Endothelial cell of umbilical vein (primary cell): ENCODE results near the gene OR1F1. TPM values are rescaled to one million over a fixed set of nuclear protein-coding genes. Genes with fewer than 3 reads are reported as not detected.
A peak's percentile ranks its signal among the peaks of the same experiment; 100 is the strongest.

Experiments
- BruUV-seq: library from RNA; stranded (reverse); fragments of 400-500 nt; replicated peaks from 2 replicates; lab custom pipeline; 2021; lab: Mats Ljungman, UMichigan
- CTCF ChIA-PET: fragments of 300-600, 350-600 bp; sonication (Branson Sonifier 250); formaldehyde crosslinking; loops from one replicate; lab custom pipeline; 2021; ENCODE audit warnings: antibody characterized with exemption, inconsistent platforms; lab: Charles Lee
- POLR2A ChIA-PET: fragments of 300-600, 350-600 bp; sonication (Branson Sonifier 250); formaldehyde crosslinking; loops from one replicate; lab custom pipeline; 2021; ENCODE audit warnings: antibody characterized with exemption, inconsistent platforms; lab: Charles Lee
- DNase-seq: peaks from one replicate; pipeline ENCODE4 v3.0.0-alpha.2; 2011; ENCODE audit warnings: low read depth, low spot score
- FAIRE-seq: peaks from 2 replicates; lab custom pipeline; 2011; peaks lifted over from hg19 to GRCh38; lab: Jason Lieb, UNC
- H2AFZ ChIP-seq: 2 replicates; pipeline ENCODE4 v1.6.0; 2012; ENCODE audit warnings: low read depth, low read length, control low read depth, inconsistent platforms
- H3K27ac ChIP-seq: 2 replicates; pipeline ENCODE4 v1.5.1; 2011; ENCODE audit warnings: low read depth, mild to moderate bottlenecking, control low read depth, low read length, moderate library complexity; ENCODE audit not compliant: insufficient read depth
- H3K27me3 ChIP-seq, 2 experiments: 2 replicates each; pipeline versions ENCODE4 v1.6.0 to v1.6.1; 2011; ENCODE audit warnings: low read length in 2 of 2, mixed read lengths in 1 of 2; ENCODE audit not compliant: control insufficient read depth in 2 of 2, insufficient read depth in 2 of 2
- H3K36me3 ChIP-seq, 2 experiments: 2 replicates in 1 of 2; 3 replicates in 1 of 2; pipeline ENCODE4 v1.5.1; 2011; ENCODE audit warnings: low read length in 2 of 2, mild to moderate bottlenecking in 1 of 2, moderate library complexity in 1 of 2; ENCODE audit not compliant: control insufficient read depth in 2 of 2, insufficient read depth in 2 of 2; ENCODE audit errors: extremely low read depth in 1 of 2
- H3K4me1 ChIP-seq: 3 replicates; pipeline ENCODE4 v1.5.1; 2011; ENCODE audit warnings: mild to moderate bottlenecking, low read length; ENCODE audit not compliant: control insufficient read depth, insufficient read depth; ENCODE audit errors: extremely low read depth
- H3K4me2 ChIP-seq: 2 replicates; pipeline ENCODE4 v1.6.1; 2011; ENCODE audit warnings: low read length, control low read depth, mixed read lengths; ENCODE audit not compliant: insufficient read depth
- H3K4me3 ChIP-seq, 3 experiments: fragments of 200-600 bp in 1 of 3; sonication (generic), shearing (Covaris generic) in 1 of 3; replicated peaks in 1 of 3; 2 replicates each; pipeline ENCODE4 v1.5.1; 2011 to 2016; ENCODE audit warnings: control low read depth in 3 of 3, low read length in 3 of 3, mild to moderate bottlenecking in 2 of 3, inconsistent platforms in 1 of 3, low read depth in 1 of 3, moderate library complexity in 1 of 3; ENCODE audit not compliant: insufficient read depth in 1 of 3
- H3K79me2 ChIP-seq: 2 replicates; pipeline ENCODE4 v1.6.0; 2012; ENCODE audit warnings: low read length, inconsistent platforms; ENCODE audit not compliant: control insufficient read depth, insufficient read depth
- H3K9ac ChIP-seq: replicated peaks from 2 replicates; pipeline ENCODE3; 2011; ENCODE audit warnings: low read length, control low read depth; ENCODE audit not compliant: insufficient read depth; ENCODE audit errors: extremely low read depth
- H3K9me1 ChIP-seq: replicated peaks from 3 replicates; pipeline ENCODE4 v1.6.0; 2011; ENCODE audit warnings: mild to moderate bottlenecking, low read length; ENCODE audit not compliant: control insufficient read depth, insufficient read depth; ENCODE audit errors: extremely low read depth
- H3K9me3 ChIP-seq: replicated peaks from 2 replicates; pipeline ENCODE4 v1.5.1; 2012; ENCODE audit warnings: low read length, inconsistent platforms; ENCODE audit not compliant: control insufficient read depth, insufficient read depth
- H4K20me1 ChIP-seq: replicated peaks from 2 replicates; pipeline ENCODE3; 2011; ENCODE audit warnings: mild to moderate bottlenecking, low read length; ENCODE audit not compliant: control insufficient read depth, insufficient read depth; ENCODE audit errors: extremely low read depth
- GATA2 ChIP-seq: IDR thresholded peaks from 2 replicates; pipeline ENCODE4 v1.7.0; 2011; ENCODE audit warnings: low read depth, mild to moderate bottlenecking, moderate library complexity, mixed read lengths, low read length; ENCODE audit not compliant: insufficient read length, insufficient read depth
- JUN ChIP-seq: IDR thresholded peaks from 2 replicates; pipeline ENCODE4 v1.6.1; 2011; ENCODE audit warnings: borderline replicate concordance, low read depth; ENCODE audit not compliant: insufficient read length, insufficient read depth
- MYC ChIP-seq: IDR thresholded peaks from one replicate; pipeline ENCODE4 v1.6.1; 2011; ENCODE audit warnings: mild to moderate bottlenecking, low read depth, low read length
- POLR2A ChIP-seq: IDR thresholded peaks from 2 replicates; pipeline ENCODE4 v1.6.1; 2012; ENCODE audit warnings: low read depth, mild to moderate bottlenecking, control low read depth, low read length
- POLR2AphosphoS5 ChIP-seq: IDR thresholded peaks from 2 replicates; pipeline ENCODE4 v1.6.1; 2012; ENCODE audit warnings: low read depth, mild to moderate bottlenecking, control low read depth, low read length, moderate library complexity; ENCODE audit not compliant: insufficient read depth
- dilution Hi-C: fragments of 300-500 bp; cut with MboI; formaldehyde crosslinking; loops from one replicate; pipeline ENCODE4 v1.15.0; 2019; ENCODE audit warnings: low sequenced_read_pairs; ENCODE audit not compliant: extremely low pct_ligation_motif_present
- intact Hi-C: fragments of 100-400 bp; cut with micrococcal nuclease; formaldehyde crosslinking; loops from one replicate; pipeline ENCODE4 v1.10.0; 2022
- polyA plus RNA-seq, 4 experiments: library from polyadenylated mRNA; depleted of rRNA in 3 of 4; stranded (reverse) in 3 of 4; unstranded in 1 of 4; fragments of >200 nt; gene quantifications; 2 replicates each; pipeline versions ENCODE4 v1.2.1 to v1.2.3, GENCODE V29; 2011 to 2012; ENCODE audit warnings: missing spikeins in 1 of 4
- total RNA-seq: library from RNA; stranded (reverse); gene quantifications from 2 replicates; pipeline ENCODE4 v1.2.3, GENCODE V29; 2021
- TF ChIP-seq, protein P1 (sequence below), 2 donors: IDR thresholded peaks; 1 replicate in 1 of 2; 2 replicates in 1 of 2; pipeline ENCODE4 v1.5.1; 2011; ENCODE audit warnings: low read length in 2 of 2, mild to moderate bottlenecking in 2 of 2, moderate library complexity in 2 of 2, control low read depth in 1 of 2, inconsistent platforms in 1 of 2, low read depth in 1 of 2; ENCODE audit not compliant: insufficient read depth in 1 of 2; ENCODE audit errors: extremely low read depth in 1 of 2
- TF ChIP-seq, protein P2 (sequence below): IDR thresholded peaks from 2 replicates; pipeline ENCODE4 v1.6.1; 2011; ENCODE audit not compliant: insufficient read depth, insufficient read length

Gene OR1F1
- total and polyA plus RNA-seq, 2 donors (not counting 3 experiments of a cell fraction or from before 2014, with no cell fraction given): 0.17 TPM; not detected in 1

DNA sequence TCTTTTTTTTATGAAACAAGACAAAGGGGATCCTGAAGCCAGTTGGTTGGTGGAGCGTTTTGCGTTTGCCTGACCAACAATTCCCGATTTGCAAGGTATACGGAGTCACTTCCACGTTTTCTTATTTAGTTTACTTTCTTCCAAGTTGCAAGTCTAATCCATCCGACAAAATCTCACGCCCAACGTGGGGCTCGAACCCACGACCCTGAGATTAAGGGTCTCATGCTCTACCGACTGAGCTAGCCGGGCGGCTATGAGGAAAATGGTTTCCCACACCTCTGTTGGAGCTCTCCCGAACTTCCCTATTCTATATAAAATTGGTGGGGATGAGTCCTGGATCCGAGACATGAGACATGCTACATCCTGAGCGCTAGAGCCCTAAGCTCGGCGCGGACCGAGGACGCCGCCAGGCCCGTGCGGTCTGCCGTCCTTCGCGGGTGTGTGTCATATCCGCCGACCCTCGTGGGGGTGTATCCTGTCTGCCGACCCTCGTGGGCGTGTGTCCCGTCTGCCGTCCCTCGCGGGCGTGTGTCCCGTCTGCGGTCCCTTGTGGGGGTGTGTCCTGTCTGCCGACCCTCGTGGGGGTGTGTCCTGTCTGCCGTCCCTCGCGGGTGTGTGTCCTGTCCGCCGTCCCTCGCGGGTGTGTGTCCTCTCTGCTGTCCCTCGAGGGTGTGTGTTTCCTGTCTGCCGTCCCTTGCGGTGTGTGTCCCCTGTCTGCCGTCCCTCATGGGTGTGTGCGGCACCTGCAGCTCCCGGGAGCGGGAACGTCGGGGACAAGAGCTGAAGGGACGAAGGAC, 30.6 kb upstream of the OR1F1 start:
- H3K4me3 ChIP-seq: peak overlapping the region; percentile 48 to 82 (median 76)
- peak overlapping the region; percentile 53 for H3K4me2 ChIP-seq
- POLR2A ChIA-PET: interaction anchor here (1.1 kb wide), 1 partner anchor 23 kb away, joined by 3 read pairs; the partner anchor contains the start of gene ZNF213
- DNase-seq (peak; percentile 90), FAIRE-seq (peak; percentile 97)
- H3K9ac ChIP-seq: peak overlapping the region; percentile 65
- H3K9me1 ChIP-seq: no peaks in the 10 kb centered on the region
- H4K20me1 ChIP-seq: no peaks in the 10 kb centered on the region
- CTCF ChIA-PET: interaction anchor here (0.8 to 2.0 kb wide), 5 partner anchors 9 to 98 kb away, joined by 3 to 13 read pairs (median 4); partner anchors contain the start of gene ZNF213
- TF ChIP-seq POLR2AphosphoS5: no peak
- TF ChIP-seq GATA2: peak; percentile 26
- TF ChIP-seq, protein P1, sequence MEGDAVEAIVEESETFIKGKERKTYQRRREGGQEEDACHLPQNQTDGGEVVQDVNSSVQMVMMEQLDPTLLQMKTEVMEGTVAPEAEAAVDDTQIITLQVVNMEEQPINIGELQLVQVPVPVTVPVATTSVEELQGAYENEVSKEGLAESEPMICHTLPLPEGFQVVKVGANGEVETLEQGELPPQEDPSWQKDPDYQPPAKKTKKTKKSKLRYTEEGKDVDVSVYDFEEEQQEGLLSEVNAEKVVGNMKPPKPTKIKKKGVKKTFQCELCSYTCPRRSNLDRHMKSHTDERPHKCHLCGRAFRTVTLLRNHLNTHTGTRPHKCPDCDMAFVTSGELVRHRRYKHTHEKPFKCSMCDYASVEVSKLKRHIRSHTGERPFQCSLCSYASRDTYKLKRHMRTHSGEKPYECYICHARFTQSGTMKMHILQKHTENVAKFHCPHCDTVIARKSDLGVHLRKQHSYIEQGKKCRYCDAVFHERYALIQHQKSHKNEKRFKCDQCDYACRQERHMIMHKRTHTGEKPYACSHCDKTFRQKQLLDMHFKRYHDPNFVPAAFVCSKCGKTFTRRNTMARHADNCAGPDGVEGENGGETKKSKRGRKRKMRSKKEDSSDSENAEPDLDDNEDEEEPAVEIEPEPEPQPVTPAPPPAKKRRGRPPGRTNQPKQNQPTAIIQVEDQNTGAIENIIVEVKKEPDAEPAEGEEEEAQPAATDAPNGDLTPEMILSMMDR (IDR thresholded peaks at IDR 0.05; ENCODE audit: extremely low read depth in 1 of 2, insufficient read depth in 1 of 2, low read depth in 1 of 2, low read length in 2 of 2): no peak
- TF ChIP-seq JUN: no peak
- TF ChIP-seq POLR2A: no peak
- TF ChIP-seq, protein P2, sequence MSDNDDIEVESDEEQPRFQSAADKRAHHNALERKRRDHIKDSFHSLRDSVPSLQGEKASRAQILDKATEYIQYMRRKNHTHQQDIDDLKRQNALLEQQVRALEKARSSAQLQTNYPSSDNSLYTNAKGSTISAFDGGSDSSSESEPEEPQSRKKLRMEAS: no peak
- no peak for TF ChIP-seq MYC
- dilution Hi-C loops: no loop called here
- peaks cover 17% of the 10 kb centered on the region for H3K4me1 ChIP-seq
- BruUV-seq: TSS peak; percentile 100
- no peaks in the 10 kb centered on the region for H3K27me3 ChIP-seq
- peak overlapping the region; percentile 1 for H3K27ac ChIP-seq
- intact Hi-C loops: loop anchor here (1.0 to 2.0 kb wide), 2 partner anchors 7 to 25 kb away; no protein-coding TSS in a partner anchor
- H3K9me3 ChIP-seq: no peaks in the 10 kb centered on the region
- H3K36me3 ChIP-seq: no peaks in the 10 kb centered on the region
- peak overlapping the region; percentile 75 for H2AFZ ChIP-seq
- no peaks in the 10 kb centered on the region for H3K79me2 ChIP-seq
